ENCODE data around the gene PLCXD3.

Gene PLCXD3

GRCh38 chr5:41306005-41306404 lies 204.4 kb downstream of the PLCXD3 start:
- no peaks in the 10 kb centered on the region for H3K4me1 ChIP-seq (ENCODE audit: control insufficient read depth, low read depth, low read length)
- H3K9ac ChIP-seq (ENCODE audit: low read length) = no peak overlapping the region
- no peaks in the 10 kb centered on the region for H3K9me3 ChIP-seq (ENCODE audit: control insufficient read depth, low read depth, low read length)
- H3K27ac ChIP-seq (ENCODE audit: low read length) = no peak overlapping the region
- no peaks in the 10 kb centered on the region for H3K36me3 ChIP-seq (ENCODE audit: control insufficient read depth, low read depth, low read length)
- no peaks in the 10 kb centered on the region for H3K27me3 ChIP-seq (ENCODE audit: control insufficient read depth, insufficient read depth, low read length)
- no peak overlapping the region for H3K4me3 ChIP-seq (ENCODE audit: low read length)

GRCh38 chr5:41305056-41305455 lies 205.3 kb downstream of the PLCXD3 start:
- Histone ChIP-seq H3K27me3 (ENCODE audit: control insufficient read depth, insufficient read depth, low read length) (no peaks in the 10 kb centered on the region), H3K4me1 (ENCODE audit: control insufficient read depth, low read depth, low read length) (no peaks in the 10 kb centered on the region), H3K4me3 (ENCODE audit: low read length) (no peak overlapping the region), H3K36me3 (ENCODE audit: control insufficient read depth, low read depth, low read length) (no peaks in the 10 kb centered on the region), H3K9ac (ENCODE audit: low read length) (no peak overlapping the region), H3K9me3 (ENCODE audit: control insufficient read depth, low read depth, low read length) (no peaks in the 10 kb centered on the region), H3K27ac (ENCODE audit: low read length) (no peak overlapping the region)

GRCh38 chr5:41296066-41296465 lies 214.3 kb downstream of the PLCXD3 start:
- Histone ChIP-seq H3K4me1 (ENCODE audit: control insufficient read depth, low read depth, low read length) (no peaks in the 10 kb centered on the region), H3K27ac (ENCODE audit: low read length) (no peak overlapping the region), H3K36me3 (ENCODE audit: control insufficient read depth, low read depth, low read length) (no peaks in the 10 kb centered on the region), H3K4me3 (ENCODE audit: low read length) (no peak overlapping the region), H3K9ac (ENCODE audit: low read length) (no peak overlapping the region), H3K9me3 (ENCODE audit: control insufficient read depth, low read depth, low read length) (no peaks in the 10 kb centered on the region), H3K27me3 (ENCODE audit: control insufficient read depth, insufficient read depth, low read length) (no peaks in the 10 kb centered on the region)

- Histone ChIP-seq H3K4me3 (ENCODE audit: low read length) (no peak overlapping the region), H3K36me3 (ENCODE audit: control insufficient read depth, low read depth, low read length) (no peaks in the 10 kb centered on the region), H3K9ac (ENCODE audit: low read length) (no peak overlapping the region), H3K27ac (ENCODE audit: low read length) (no peak overlapping the region), H3K9me3 (ENCODE audit: control insufficient read depth, low read depth, low read length) (peaks cover 5% of the 10 kb centered on the region), H3K27me3 (ENCODE audit: control insufficient read depth, insufficient read depth, low read length) (no peaks in the 10 kb centered on the region), H3K4me1 (ENCODE audit: control insufficient read depth, low read depth, low read length) (no peaks in the 10 kb centered on the region)
These were observed 219.1 kb downstream of the PLCXD3 start for GRCh38 chr5:41291323-41291722.

- peaks cover 5% of the 10 kb centered on the region for H3K9me3 ChIP-seq (ENCODE audit: control insufficient read depth, low read depth, low read length)
- no peaks in the 10 kb centered on the region for H3K27me3 ChIP-seq (ENCODE audit: control insufficient read depth, insufficient read depth, low read length)
These were observed 219.6 kb downstream of the PLCXD3 start for GRCh38 chr5:41290810-41291209.

GRCh38 chr5:41289970-41290464 lies 220.4 kb downstream of the PLCXD3 start:
- H3K27ac ChIP-seq (ENCODE audit: low read length) = no peak overlapping the region
- H3K9me3 ChIP-seq (ENCODE audit: control insufficient read depth, low read depth, low read length) = peaks cover 5% of the 10 kb centered on the region
- peaks cover 8% of the 10 kb centered on the region for H3K4me1 ChIP-seq (ENCODE audit: control insufficient read depth, low read depth, low read length)
- H3K27me3 ChIP-seq (ENCODE audit: control insufficient read depth, insufficient read depth, low read length) = no peaks in the 10 kb centered on the region
- H3K36me3 ChIP-seq (ENCODE audit: control insufficient read depth, low read depth, low read length) = no peaks in the 10 kb centered on the region
- H3K9ac ChIP-seq (ENCODE audit: low read length) = no peak overlapping the region
- H3K4me3 ChIP-seq (ENCODE audit: low read length) = no peak overlapping the region

More at GRCh38 chr5:41290810-41291209, 219.6 kb downstream of the PLCXD3 start:
- Histone ChIP-seq H3K9ac (ENCODE audit: low read length) (no peak overlapping the region), H3K27ac (ENCODE audit: low read length) (no peak overlapping the region), H3K36me3 (ENCODE audit: control insufficient read depth, low read depth, low read length) (no peaks in the 10 kb centered on the region), H3K4me3 (ENCODE audit: low read length) (no peak overlapping the region), H3K4me1 (ENCODE audit: control insufficient read depth, low read depth, low read length) (no peaks in the 10 kb centered on the region)

- H3K9ac ChIP-seq (ENCODE audit: low read length) = no peak overlapping the region
- H3K27me3 ChIP-seq (ENCODE audit: control insufficient read depth, insufficient read depth, low read length) = no peaks in the 10 kb centered on the region
- H3K4me3 ChIP-seq (ENCODE audit: low read length) = no peak overlapping the region
- H3K4me1 ChIP-seq (ENCODE audit: control insufficient read depth, low read depth, low read length) = peaks cover 27% of the 10 kb centered on the region
- H3K36me3 ChIP-seq (ENCODE audit: control insufficient read depth, low read depth, low read length) = no peaks in the 10 kb centered on the region
- H3K27ac ChIP-seq (ENCODE audit: low read length) = no peak overlapping the region
- H3K9me3 ChIP-seq (ENCODE audit: control insufficient read depth, low read depth, low read length) = peaks cover 5% of the 10 kb centered on the region
These were observed 223.7 kb downstream of the PLCXD3 start for GRCh38 chr5:41286696-41287095.

GRCh38 chr5:41286165-41286564 lies 224.2 kb downstream of the PLCXD3 start:
- Histone ChIP-seq H3K4me1 (ENCODE audit: control insufficient read depth, low read depth, low read length) (peaks cover 27% of the 10 kb centered on the region), H3K27ac (ENCODE audit: low read length) (no peak overlapping the region), H3K36me3 (ENCODE audit: control insufficient read depth, low read depth, low read length) (no peaks in the 10 kb centered on the region), H3K9me3 (ENCODE audit: control insufficient read depth, low read depth, low read length) (peaks cover 5% of the 10 kb centered on the region), H3K4me3 (ENCODE audit: low read length) (no peak overlapping the region), H3K9ac (ENCODE audit: low read length) (no peak overlapping the region), H3K27me3 (ENCODE audit: control insufficient read depth, insufficient read depth, low read length) (no peaks in the 10 kb centered on the region)

- no peaks in the 10 kb centered on the region for H3K36me3 ChIP-seq (ENCODE audit: control insufficient read depth, low read depth, low read length)
- peaks cover 27% of the 10 kb centered on the region for H3K4me1 ChIP-seq (ENCODE audit: control insufficient read depth, low read depth, low read length)
- no peaks in the 10 kb centered on the region for H3K9me3 ChIP-seq (ENCODE audit: control insufficient read depth, low read depth, low read length)
- no peaks in the 10 kb centered on the region for H3K27me3 ChIP-seq (ENCODE audit: control insufficient read depth, insufficient read depth, low read length)
- H3K9ac ChIP-seq (ENCODE audit: low read length) = no peak overlapping the region
- no peak overlapping the region for H3K4me3 ChIP-seq (ENCODE audit: low read length)
- no peak overlapping the region for H3K27ac ChIP-seq (ENCODE audit: low read length)
These were observed 225.5 kb downstream of the PLCXD3 start for GRCh38 chr5:41284938-41285337.

- H3K9me3 ChIP-seq (ENCODE audit: control insufficient read depth, low read depth, low read length) = no peaks in the 10 kb centered on the region
- H3K36me3 ChIP-seq (ENCODE audit: control insufficient read depth, low read depth, low read length) = no peaks in the 10 kb centered on the region
- H3K27me3 ChIP-seq (ENCODE audit: control insufficient read depth, insufficient read depth, low read length) = no peaks in the 10 kb centered on the region
- no peak overlapping the region for H3K27ac ChIP-seq (ENCODE audit: low read length)
- H3K9ac ChIP-seq (ENCODE audit: low read length) = no peak overlapping the region
- H3K4me1 ChIP-seq (ENCODE audit: control insufficient read depth, low read depth, low read length) = peaks cover 27% of the 10 kb centered on the region
- H3K4me3 ChIP-seq (ENCODE audit: low read length) = no peak overlapping the region
These were observed 229.1 kb downstream of the PLCXD3 start for GRCh38 chr5:41281215-41281810.

GRCh38 chr5:41279040-41279439 lies 231.4 kb downstream of the PLCXD3 start:
- Histone ChIP-seq H3K4me3 (ENCODE audit: low read length) (no peak overlapping the region), H3K9ac (ENCODE audit: low read length) (no peak overlapping the region), H3K9me3 (ENCODE audit: control insufficient read depth, low read depth, low read length) (no peaks in the 10 kb centered on the region), H3K36me3 (ENCODE audit: control insufficient read depth, low read depth, low read length) (no peaks in the 10 kb centered on the region), H3K4me1 (ENCODE audit: control insufficient read depth, low read depth, low read length) (peaks cover 10% of the 10 kb centered on the region), H3K27me3 (ENCODE audit: control insufficient read depth, insufficient read depth, low read length) (no peaks in the 10 kb centered on the region), H3K27ac (ENCODE audit: low read length) (no peak overlapping the region)

- H3K27ac ChIP-seq (ENCODE audit: low read length) = no peak overlapping the region
- H3K4me1 ChIP-seq (ENCODE audit: control insufficient read depth, low read depth, low read length) = no peaks in the 10 kb centered on the region
- no peak overlapping the region for H3K4me3 ChIP-seq (ENCODE audit: low read length)
- no peaks in the 10 kb centered on the region for H3K36me3 ChIP-seq (ENCODE audit: control insufficient read depth, low read depth, low read length)
- H3K9ac ChIP-seq (ENCODE audit: low read length) = no peak overlapping the region
- no peaks in the 10 kb centered on the region for H3K9me3 ChIP-seq (ENCODE audit: control insufficient read depth, low read depth, low read length)
- H3K27me3 ChIP-seq (ENCODE audit: control insufficient read depth, insufficient read depth, low read length) = no peaks in the 10 kb centered on the region
These were observed 232.7 kb downstream of the PLCXD3 start for GRCh38 chr5:41277476-41278245.

All from iPS-18a (cell line).